Activated CD8-positive, alpha-beta memory T cell treated with anti-CD3 and anti-CD28 coated beads for 1 hour (primary cell): Measurements from ENCODE around the gene TSC1.
A peak's percentile ranks its signal among the peaks of the same experiment; 100 is the strongest.

ENCODE experiments used
- DNase-seq, 2 donors: peaks; one replicate each; pipeline ENCODE4 v3.0.0-alpha.2; 2020; ENCODE audit warnings: low read depth in 1 of 2; ENCODE audit errors: extremely low read depth in 1 of 2

The TSC1 gene

GRCh38 chr9:132942541-132943182 is 1.8 kb downstream of the TSC1 start:
- DNase-seq, result no peak

GRCh38 chr9:132939169-132939568 is 5.2 kb downstream of the TSC1 start:
- DNase-seq, result no peak

GRCh38 chr9:132937463-132937901 is 6.9 kb downstream of the TSC1 start:
- no peak for DNase-seq

GRCh38 chr9:132935026-132935425 is 9.4 kb downstream of the TSC1 start:
- DNase-seq, result no peak

GRCh38 chr9:132931178-132931735 is 13.2 kb downstream of the TSC1 start:
- no peak for DNase-seq

- DNase-seq, result no peak
Measured at GRCh38 chr9:132927704-132928103, 16.7 kb downstream of the TSC1 start.

- DNase-seq, result no peak
Measured at GRCh38 chr9:132923346-132923902, 21.0 kb downstream of the TSC1 start.

- no peak for DNase-seq
Measured at GRCh38 chr9:132919614-132920268, 24.7 kb downstream of the TSC1 start.

- no peak for DNase-seq
Measured at GRCh38 chr9:132914924-132915323, 29.5 kb downstream of the TSC1 start.

GRCh38 chr9:132912131-132912530 is 32.3 kb downstream of the TSC1 start:
- no peak for DNase-seq

- DNase-seq, result no peak
Measured at GRCh38 chr9:132910376-132910775, 34.0 kb downstream of the TSC1 start.

GRCh38 chr9:132909311-132909710 is 35.1 kb downstream of the TSC1 start:
- no peak for DNase-seq

- no peak for DNase-seq
Measured at GRCh38 chr9:132908635-132909034, 35.8 kb downstream of the TSC1 start.

GRCh38 chr9:132905726-132906125 is 38.7 kb downstream of the TSC1 start:
- DNase-seq, result no peak

GRCh38 chr9:132903574-132904492 is 40.6 kb downstream of the TSC1 start:
- DNase-seq, result no peak

GRCh38 chr9:132901858-132902831 is 42.3 kb downstream of the TSC1 start:
- peak; percentile 47 to 50 for DNase-seq

GRCh38 chr9:132898051-132898450 is 46.4 kb downstream of the TSC1 start:
- DNase-seq, result no peak

GRCh38 chr9:132896906-132897305 is 47.5 kb downstream of the TSC1 start:
- DNase-seq, result no peak

- DNase-seq, result no peak
Measured at GRCh38 chr9:132896264-132896663, 48.2 kb downstream of the TSC1 start.
